AG10803 (cell line): ENCODE results near the gene IGSF22.

Experiments
- DNase-seq: peaks from one replicate; pipeline ENCODE4 v3.0.0; 2010; ENCODE audit warnings: low read depth
- H3K4me3 ChIP-seq: 2 replicates; pipeline ENCODE4 v1.5.1; 2011; ENCODE audit warnings: mild to moderate bottlenecking, low read length, control low read depth
- CTCF ChIP-seq: conservative IDR thresholded peaks from 2 replicates; pipeline ENCODE4 v1.5.1; 2011; ENCODE audit warnings: mild to moderate bottlenecking, low read length, control low read depth, inconsistent platforms

Gene IGSF22

GRCh38 chr11:18757811-18758210 lies 31.8 kb upstream of the IGSF22 start:
- H3K4me3 ChIP-seq: no peak overlapping the region
- no peak for TF ChIP-seq CTCF
- no peak for DNase-seq

- no peak overlapping the region for H3K4me3 ChIP-seq
- DNase-seq: no peak
- no peak for TF ChIP-seq CTCF
Observed at GRCh38 chr11:18756889-18757288, 30.9 kb upstream of the IGSF22 start.

- TF ChIP-seq CTCF: no peak
- DNase-seq: no peak
- no peak overlapping the region for H3K4me3 ChIP-seq
Observed at GRCh38 chr11:18754308-18754707, 28.3 kb upstream of the IGSF22 start.

GRCh38 chr11:18752502-18752901 lies 26.5 kb upstream of the IGSF22 start:
- DNase-seq: no peak
- H3K4me3 ChIP-seq: no peak overlapping the region
- no peak for TF ChIP-seq CTCF

- DNase-seq: no peak
- H3K4me3 ChIP-seq: no peak overlapping the region
- no peak for TF ChIP-seq CTCF
Observed at GRCh38 chr11:18750944-18751343, 25.0 kb upstream of the IGSF22 start.

- peak; percentile 67 for DNase-seq
- no peak overlapping the region for H3K4me3 ChIP-seq
- TF ChIP-seq CTCF: no peak
Observed at GRCh38 chr11:18749681-18750319, 23.8 kb upstream of the IGSF22 start.

GRCh38 chr11:18748766-18749365 lies 22.9 kb upstream of the IGSF22 start:
- DNase-seq: no peak
- TF ChIP-seq CTCF: no peak
- no peak overlapping the region for H3K4me3 ChIP-seq
